Thyroid gland (tissue), 4 donors: Measurements from ENCODE around the gene NEURL4. TPM values are rescaled to one million over a fixed set of nuclear protein-coding genes. Genes with fewer than 3 reads are reported as not detected.
"Not testable (repeated sequence)": the region's sequence is repeated elsewhere in the genome, so short reads cannot be mapped to it uniquely, and the experiment has no call there.

Source experiments
- DNase-seq, 2 donors: peaks; one replicate each; pipeline ENCODE4 v3.0.0-alpha.2; 2019
- H3K27ac ChIP-seq, 3 donors: fragments of 200-600 bp; sonication (generic); 1 replicate in 2 of 3; 2 replicates in 1 of 3; pipeline ENCODE4 v1.5.1; 2016 to 2019; ENCODE audit warnings: mild to moderate bottlenecking in 1 of 3, moderate library complexity in 1 of 3
- H3K27me3 ChIP-seq: fragments of 200-600 bp; sonication (generic); one replicate; pipeline ENCODE4 v1.5.1; 2019
- H3K36me3 ChIP-seq, 2 donors: fragments of 200-600 bp; sonication (generic); one replicate each; pipeline ENCODE4 v1.5.1; 2016 to 2019
- H3K4me1 ChIP-seq, 2 donors: fragments of 200-600 bp; sonication (generic); one replicate each; pipeline ENCODE4 v1.5.1; 2017 to 2019
- H3K4me3 ChIP-seq, 3 donors: fragments of 200-600 bp; sonication (generic); replicated peaks in 1 of 3; 1 replicate in 2 of 3; 2 replicates in 1 of 3; pipeline ENCODE4 v1.5.1; 2016; ENCODE audit warnings: mild to moderate bottlenecking in 1 of 3
- H3K9me3 ChIP-seq: fragments of 200-600 bp; sonication (generic); one replicate; pipeline ENCODE4 v1.5.1; 2017
- CTCF ChIP-seq, 6 experiments: fragments of 200-600 bp in 3 of 6; fragments of 450-650 bp in 3 of 6; sonication (generic) in 3 of 6; IDR thresholded peaks; one replicate each; pipeline ENCODE4 v1.5.1; 2016 to 2019; ENCODE audit warnings: antibody characterized with exemption in 6 of 6, mild to moderate bottlenecking in 2 of 6, inconsistent platforms in 1 of 6, moderate library complexity in 1 of 6
- POLR2A ChIP-seq, 2 donors: fragments of 450-650 bp; IDR thresholded peaks; one replicate each; pipeline ENCODE4 v1.6.1; 2017; ENCODE audit warnings: antibody characterized with exemption in 2 of 2, mild to moderate bottlenecking in 2 of 2, moderate library complexity in 1 of 2
- WGBS, 2 donors: methylation state at CpG; one replicate each; pipeline ENCODE4 v1.1.5; 2017; 5-methylcytosine and 5-hydroxymethylcytosine counted together
- intact Hi-C: fragments of 100-400 bp; cut with DNase I; formaldehyde crosslinking; loops from one replicate; pipeline ENCODE4 v1.15.1; 2023
- total RNA-seq, 4 donors: library from RNA; depleted of rRNA; stranded (reverse); fragments of >200 nt; gene quantifications; one replicate each; pipeline ENCODE4 v1.2.3, GENCODE V29; 2016

NEURL4 gene
- total RNA-seq = 10 to 100 TPM; 18.5 to 32.8 (median 22.5) TPM

- peaks cover 4 to 15% of the 10 kb centered on the region in 2 donors for H3K4me1 ChIP-seq
- intact Hi-C loops = no loop called here
- H3K9me3 ChIP-seq = no peaks in the 10 kb centered on the region
- peaks cover 9 to 10% of the 10 kb centered on the region in 2 donors for H3K36me3 ChIP-seq
- H3K4me3 ChIP-seq = peak within 1 kb of the TSS; percentile 37 to 80 (median 66)
- no peaks in the 10 kb centered on the region for H3K27me3 ChIP-seq
- H3K27ac ChIP-seq = peak within 1 kb of the TSS; percentile 64 to 91 (median 78)
- no peak for TF ChIP-seq CTCF (IDR thresholded peaks at IDR 0.05)
- no peak for TF ChIP-seq POLR2A (IDR thresholded peaks at IDR 0.05)
- 0 to 1% methylated on average over 17 to 27 of the region's 50 CpGs for WGBS, 2 donors
- DNase-seq = no peak
Observed at GRCh38 chr17:7328840-7329373, at the start of gene NEURL4. NEURL4 (minus strand) TSS chr17:7329335; CDS start chr17:7329312, 23 bp downstream.

GRCh38 chr17:7374353-7374752, 45.2 kb upstream of the NEURL4 start:
- no peak for DNase-seq
- TF ChIP-seq CTCF (IDR thresholded peaks at IDR 0.05) (no peak), POLR2A (IDR thresholded peaks at IDR 0.05) (no peak)

GRCh38 chr17:7370853-7371252, 41.7 kb upstream of the NEURL4 start:
- intact Hi-C loops = no loop called here
- Histone ChIP-seq H3K4me3 (no peak overlapping the region), H3K27me3 (no peaks in the 10 kb centered on the region), H3K4me1 (no peaks in the 10 kb centered on the region), H3K27ac (no peak overlapping the region), H3K36me3 (no peaks in the 10 kb centered on the region), H3K9me3 (no peaks in the 10 kb centered on the region)
- DNase-seq = no peak
- no peak for TF ChIP-seq POLR2A (IDR thresholded peaks at IDR 0.05)
- TF ChIP-seq CTCF (IDR thresholded peaks at IDR 0.05) = no peak
- 87 to 92% methylated on average over 4 of the region's 4 CpGs for WGBS, 2 donors

More at GRCh38 chr17:7374353-7374752, 45.2 kb upstream of the NEURL4 start:
- WGBS, 2 donors = 89 to 92% methylated on average over 2 of the region's 2 CpGs
- H3K27me3 ChIP-seq = no peaks in the 10 kb centered on the region
- no peaks in the 10 kb centered on the region for H3K9me3 ChIP-seq
- intact Hi-C loops = no loop called here
- no peak overlapping the region for H3K27ac ChIP-seq
- no peaks in the 10 kb centered on the region for H3K4me1 ChIP-seq
- no peak overlapping the region for H3K4me3 ChIP-seq
- no peaks in the 10 kb centered on the region for H3K36me3 ChIP-seq

GRCh38 chr17:7369825-7370224, 40.7 kb upstream of the NEURL4 start:
- Histone ChIP-seq H3K36me3 (no peaks in the 10 kb centered on the region), H3K27ac (no peak overlapping the region), H3K27me3 (no peaks in the 10 kb centered on the region), H3K4me1 (no peaks in the 10 kb centered on the region), H3K4me3 (no peak overlapping the region), H3K9me3 (no peaks in the 10 kb centered on the region)
- no peak for TF ChIP-seq CTCF (IDR thresholded peaks at IDR 0.05)
- no peak for TF ChIP-seq POLR2A (IDR thresholded peaks at IDR 0.05)
- WGBS, 2 donors = 71 to 93% methylated on average over 5 of the region's 5 CpGs
- no peak for DNase-seq
- intact Hi-C loops = no loop called here

- H3K4me1 ChIP-seq, intact Hi-C loops, H3K9me3 ChIP-seq, H3K27me3 ChIP-seq, H3K4me3 ChIP-seq, DNase-seq, H3K27ac ChIP-seq, H3K36me3 ChIP-seq: not testable (repeated sequence)
- 84% methylated on average over 5 of the region's 5 CpGs for WGBS, 2 donors
Observed at GRCh38 chr17:7368599-7368994, 39.5 kb upstream of the NEURL4 start.
